Measurements from ENCODE around the gene NEXN.
"Not testable (repeated sequence)": the region's sequence is repeated elsewhere in the genome, so short reads cannot be mapped to it uniquely, and the experiment has no call there.

The NEXN gene

DNA sequence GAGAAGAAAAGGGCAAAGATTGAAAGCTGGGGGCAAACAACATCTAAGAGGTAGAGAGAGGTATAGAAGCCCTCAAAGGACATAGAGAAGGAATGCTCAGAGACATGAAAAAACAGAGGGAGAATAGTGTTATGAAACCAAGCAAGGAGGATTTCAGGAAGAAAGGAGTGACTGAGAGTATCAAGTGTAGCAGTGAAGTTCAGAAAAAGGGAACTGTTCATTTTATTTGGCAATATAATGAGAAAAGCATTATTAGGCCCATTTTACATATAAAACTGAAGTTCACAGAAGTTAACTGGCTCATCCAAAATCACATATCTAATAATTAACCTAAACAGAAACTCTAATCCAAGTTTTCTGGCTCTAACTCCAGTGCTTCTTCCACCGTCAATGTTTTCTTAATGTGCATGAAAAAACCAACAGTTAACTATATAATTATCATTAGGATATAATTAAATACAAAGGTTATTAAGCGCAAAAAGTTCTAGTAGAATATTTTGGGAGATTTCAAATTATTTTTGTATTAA lies 17.7 kb downstream of the NEXN start:
- no peak for DNase-seq (ENCODE audit: low spot score)

- DNase-seq (ENCODE audit: low spot score), result no peak
These were observed 18.2 kb downstream of the NEXN start for GRCh38 chr1:77906624-77907023.

GRCh38 chr1:77910116-77910515 lies 21.7 kb downstream of the NEXN start:
- no peak for DNase-seq (ENCODE audit: low spot score)

GRCh38 chr1:77918918-77919317 lies 30.5 kb downstream of the NEXN start:
- not testable (repeated sequence) for DNase-seq (ENCODE audit: low spot score)

- DNase-seq (ENCODE audit: low spot score), result no peak
These were observed 37.1 kb downstream of the NEXN start for GRCh38 chr1:77925518-77925917.

DNA sequence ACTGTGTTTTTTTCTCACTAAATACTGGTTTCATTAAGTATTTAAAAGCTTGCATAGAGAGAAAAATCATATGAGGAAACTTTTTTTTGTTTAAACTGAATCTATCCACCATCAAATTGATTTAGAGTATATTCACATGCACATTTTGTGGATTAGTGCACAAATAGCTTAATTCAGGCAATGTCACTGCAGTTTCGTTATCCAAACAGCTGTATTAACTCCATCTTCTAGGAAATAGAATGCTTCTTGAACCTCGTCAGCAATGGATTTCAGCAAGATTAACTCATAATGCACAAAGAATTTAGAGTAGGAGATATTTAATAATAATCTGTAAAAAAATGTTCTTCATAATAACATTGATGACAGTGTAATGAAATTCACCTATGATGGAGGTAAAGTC lies 37.5 kb downstream of the NEXN start:
- no peak for DNase-seq (ENCODE audit: low spot score)

DNA sequence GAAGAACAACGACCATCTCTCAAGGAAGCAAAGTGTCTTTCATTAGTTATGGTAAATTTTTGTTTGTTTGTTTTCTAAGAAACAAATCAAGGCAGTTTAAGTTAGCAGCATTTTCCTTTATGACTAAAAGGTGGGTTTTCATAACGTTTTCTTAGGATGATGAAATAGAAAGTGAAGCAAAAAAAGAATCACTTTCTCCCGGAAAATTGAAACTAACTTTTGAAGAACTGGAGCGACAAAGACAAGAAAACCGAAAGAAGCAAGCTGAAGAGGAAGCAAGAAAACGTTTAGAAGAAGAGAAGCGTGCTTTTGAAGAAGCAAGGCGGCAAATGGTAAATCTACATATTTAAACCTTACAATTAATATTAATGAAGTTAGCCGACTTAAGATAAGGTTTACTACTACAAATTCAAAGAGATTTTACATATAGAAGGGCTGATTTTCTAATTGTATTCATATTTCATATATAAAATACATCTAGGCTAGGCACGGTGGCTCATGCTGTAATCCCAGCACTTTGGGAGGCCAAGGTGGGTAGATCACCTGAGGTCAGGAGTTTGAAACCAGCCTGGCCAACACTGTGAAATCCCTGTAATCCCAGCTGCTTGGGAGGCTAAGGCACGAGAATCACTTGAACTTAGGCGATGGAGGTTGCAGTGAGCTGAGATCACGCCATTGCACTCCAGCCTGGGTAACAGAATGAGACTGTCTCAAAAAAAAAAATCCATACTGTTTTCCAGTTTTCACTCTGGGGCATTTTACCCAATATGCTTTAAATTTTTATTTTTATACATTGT lies 38.3 kb downstream of the NEXN start:
- no peak for DNase-seq (ENCODE audit: low spot score)

DNA sequence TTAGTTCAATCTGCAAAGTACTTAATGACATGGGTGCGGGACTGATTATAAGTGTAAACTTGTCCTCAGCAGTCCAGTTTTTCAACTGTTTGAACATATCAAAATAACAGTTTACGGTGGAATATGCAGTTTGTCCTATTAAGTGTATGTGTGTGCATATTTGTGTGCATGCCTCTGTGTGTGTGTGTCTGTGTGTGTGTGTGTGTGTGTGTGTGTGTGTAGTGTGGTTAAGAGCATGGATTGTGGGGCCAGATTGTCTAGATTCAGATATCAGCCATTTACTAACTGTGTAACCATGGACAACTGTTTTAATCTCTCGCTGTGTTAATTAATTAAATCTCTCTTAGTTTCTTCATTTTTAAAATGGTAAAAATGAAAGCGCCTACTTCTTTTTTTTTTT lies 39.0 kb downstream of the NEXN start:
- DNase-seq (ENCODE audit: low spot score), result no peak

DNA sequence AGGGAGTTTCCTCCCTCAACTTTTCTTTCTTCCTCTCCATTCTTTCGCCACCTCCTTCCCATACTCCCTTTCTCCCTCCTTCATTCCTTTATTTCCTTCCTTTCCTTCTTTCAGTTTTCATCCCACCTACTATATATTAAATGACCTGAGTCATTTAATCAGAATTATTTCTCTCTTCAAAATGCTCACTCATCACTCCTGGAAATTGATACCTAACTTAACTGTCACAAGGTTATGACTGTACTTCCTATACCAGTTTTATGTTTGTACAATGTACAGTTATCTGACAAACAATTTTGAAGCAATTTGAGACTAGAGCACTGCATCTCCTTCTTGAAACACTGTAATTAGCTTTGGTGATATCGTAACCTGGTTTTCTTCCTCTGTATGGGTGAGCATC lies 41.4 kb downstream of the NEXN start:
- no peak for DNase-seq (ENCODE audit: low spot score)

- no peak for DNase-seq (ENCODE audit: low spot score)
These were observed 50.2 kb downstream of the NEXN start for GRCh38 chr1:77938651-77939050.

DNA sequence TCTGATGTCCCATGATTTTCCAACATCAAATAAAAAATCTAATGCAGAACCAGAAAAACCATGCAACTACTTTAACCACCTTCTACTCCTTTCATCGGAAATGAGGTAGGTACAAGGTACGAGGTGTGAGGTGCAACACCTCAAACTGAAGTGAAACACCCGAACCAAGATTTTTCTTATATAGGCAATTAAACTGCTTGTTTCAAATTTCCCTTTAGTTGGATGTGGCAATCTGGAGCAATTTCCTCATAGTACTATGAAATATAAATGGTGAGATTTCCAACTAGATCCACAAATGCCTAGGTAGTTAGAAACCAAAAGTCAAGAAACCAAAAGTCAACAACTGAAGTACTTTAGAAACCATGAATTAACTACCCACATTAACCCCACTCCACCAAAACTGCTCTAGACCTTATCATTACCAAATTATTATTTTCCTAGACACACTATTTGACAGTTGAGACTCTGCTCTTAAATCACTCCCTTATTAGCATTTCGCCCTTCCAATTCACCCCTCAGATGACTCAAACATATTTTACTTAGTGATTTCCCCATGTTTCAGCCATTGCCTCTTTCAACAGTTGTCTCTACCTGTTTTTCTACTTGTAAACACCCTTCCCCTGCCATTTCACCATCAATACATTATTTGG lies 52.6 kb downstream of the NEXN start:
- no peak for DNase-seq (ENCODE audit: low spot score)

DNA sequence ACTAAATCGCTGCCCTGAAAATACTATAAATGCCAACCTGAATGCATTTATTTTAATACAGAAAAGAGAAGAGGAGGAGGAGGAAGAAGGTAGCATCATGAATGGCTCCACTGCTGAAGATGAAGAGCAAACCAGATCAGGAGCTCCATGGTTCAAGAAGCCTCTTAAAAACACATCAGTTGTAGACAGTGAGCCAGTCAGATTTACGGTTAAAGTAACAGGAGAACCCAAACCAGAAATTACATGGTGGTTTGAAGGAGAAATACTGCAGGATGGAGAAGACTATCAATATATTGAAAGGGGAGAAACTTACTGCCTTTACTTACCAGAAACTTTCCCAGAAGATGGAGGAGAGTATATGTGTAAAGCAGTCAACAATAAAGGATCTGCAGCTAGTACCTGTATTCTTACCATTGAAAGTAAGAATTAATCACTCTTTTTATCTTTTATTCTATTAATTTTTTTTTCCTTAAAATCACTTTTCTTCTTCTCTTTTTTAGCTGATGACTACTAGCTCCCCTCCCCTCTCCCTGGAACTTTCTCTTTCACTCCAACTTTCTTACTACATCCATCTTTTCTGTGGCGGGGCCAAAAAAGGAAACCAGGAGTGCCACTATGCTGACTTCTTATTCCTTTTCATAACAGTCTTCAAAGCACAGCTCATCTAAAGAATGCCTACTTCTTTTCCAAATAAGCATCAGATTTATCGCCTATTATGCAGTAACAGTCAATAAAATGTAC lies 54.1 kb downstream of the NEXN start:
- DNase-seq (ENCODE audit: low spot score), result no peak

DNA sequence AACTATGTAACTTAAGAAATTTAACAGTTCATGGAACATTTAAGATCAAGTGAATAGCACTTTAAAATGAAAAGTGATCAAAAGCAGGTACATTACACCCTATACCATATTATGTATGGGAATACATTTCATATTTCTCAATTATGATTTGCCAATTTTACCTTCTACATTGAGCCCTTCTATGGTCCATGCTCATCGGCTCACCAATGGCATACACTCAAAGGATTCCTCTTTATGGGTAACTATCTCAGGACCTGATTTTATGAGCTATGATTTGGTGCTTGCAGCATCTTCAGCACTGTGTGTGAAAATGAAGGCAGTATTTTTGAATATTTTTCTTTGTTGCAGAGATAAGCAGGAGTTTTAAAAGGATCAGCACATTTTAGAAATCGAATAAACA lies 56.9 kb downstream of the NEXN start:
- no peak for DNase-seq (ENCODE audit: low spot score)

DNA sequence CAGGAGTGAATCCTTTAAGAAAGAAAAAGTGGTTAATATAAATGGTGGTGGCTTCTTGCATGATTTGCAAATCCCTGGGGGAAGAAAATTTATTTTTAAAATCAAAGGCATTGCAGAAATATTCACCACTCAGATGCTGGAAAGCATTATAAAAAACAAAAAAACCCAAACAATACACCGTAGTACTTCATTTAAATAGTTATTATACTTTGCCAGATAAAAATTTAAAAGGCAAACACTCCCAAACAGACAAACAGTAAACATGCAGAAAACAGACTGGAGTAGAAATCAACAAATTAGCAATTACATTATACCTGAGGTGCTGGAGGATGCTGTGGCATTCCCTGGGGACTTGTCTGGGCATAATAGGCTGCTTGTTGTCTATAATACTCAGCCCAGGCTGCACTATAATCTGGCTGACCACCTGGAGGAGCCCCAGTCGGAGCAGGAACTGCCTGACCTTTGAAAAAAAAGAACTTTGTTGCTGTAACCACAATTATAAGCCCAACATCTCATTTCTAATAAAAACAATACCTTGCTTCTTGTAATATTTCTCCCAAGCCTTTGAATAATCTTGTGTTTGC lies 60.5 kb downstream of the NEXN start:
- peak; percentile 19 for DNase-seq (ENCODE audit: low spot score)

DNA sequence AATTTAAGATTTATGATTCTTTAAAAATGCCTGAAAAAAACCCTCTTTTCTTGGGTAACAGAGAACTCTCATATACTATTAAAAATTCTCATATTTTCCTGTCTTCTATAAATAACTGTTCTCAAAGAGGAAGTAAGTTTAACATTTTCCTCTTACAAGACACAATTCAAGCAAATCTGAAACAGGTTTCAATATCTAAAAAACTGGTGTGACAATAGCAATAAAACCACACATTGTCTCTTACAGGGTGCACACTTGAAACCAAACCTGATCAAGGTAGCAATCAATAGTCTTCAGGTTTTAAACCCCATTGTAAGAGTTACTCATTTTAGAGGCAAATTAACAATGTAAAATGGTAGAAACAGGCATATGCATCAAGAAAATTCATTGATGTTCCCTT lies 62.4 kb downstream of the NEXN start:
- DNase-seq (ENCODE audit: low spot score), result no peak

- no peak for DNase-seq (ENCODE audit: low spot score)
These were observed 62.9 kb downstream of the NEXN start for GRCh38 chr1:77951328-77951727.

- no peak for DNase-seq (ENCODE audit: low spot score)
These were observed 65.5 kb downstream of the NEXN start for GRCh38 chr1:77953907-77954306.

- DNase-seq (ENCODE audit: low spot score), result no peak
These were observed 66.1 kb downstream of the NEXN start for GRCh38 chr1:77954521-77954920.

DNA sequence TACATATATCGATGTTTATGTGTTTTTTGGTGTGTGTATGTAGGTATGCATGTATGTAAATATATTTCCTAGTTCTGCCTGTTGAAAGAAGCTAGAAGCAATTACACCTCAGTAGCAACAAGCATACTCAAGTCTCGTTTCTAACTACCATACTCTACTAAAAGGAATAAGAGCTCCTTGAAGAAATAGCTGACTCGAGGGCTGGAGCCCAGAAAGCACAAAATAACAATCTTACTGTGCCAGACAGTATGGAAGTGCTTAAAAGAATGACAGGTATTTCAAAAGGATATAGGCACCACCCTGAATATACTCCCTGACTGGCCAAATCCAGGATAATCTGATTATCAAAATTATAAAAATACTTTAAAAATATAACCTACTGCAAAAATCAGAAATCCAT lies 67.3 kb downstream of the NEXN start:
- no peak for DNase-seq (ENCODE audit: low spot score)

- DNase-seq (ENCODE audit: low spot score), result no peak
These were observed 68.0 kb downstream of the NEXN start for GRCh38 chr1:77956464-77956863.

DNA sequence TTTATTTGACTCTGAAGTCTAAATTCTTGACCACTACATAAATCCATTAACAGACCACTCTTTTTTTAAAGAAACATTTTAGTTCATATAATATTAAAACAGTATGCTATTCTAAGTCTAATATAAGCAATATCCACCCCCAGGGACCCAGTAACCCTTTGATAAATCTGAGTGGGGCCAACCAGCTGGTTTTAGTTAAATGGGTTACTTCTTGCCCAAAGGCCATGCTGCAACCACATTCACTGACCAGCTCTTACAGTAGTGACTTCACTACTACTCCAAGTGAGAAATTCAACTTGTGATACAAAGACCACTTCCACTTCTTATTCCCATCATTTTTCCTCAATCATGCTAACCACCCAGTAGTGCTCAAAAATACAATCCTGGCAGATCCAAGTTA lies 70.0 kb downstream of the NEXN start:
- DNase-seq (ENCODE audit: low spot score), result no peak

- DNase-seq (ENCODE audit: low spot score), result no peak
These were observed 70.4 kb downstream of the NEXN start for GRCh38 chr1:77958850-77959249.

- no peak for DNase-seq (ENCODE audit: low spot score)
These were observed 73.0 kb downstream of the NEXN start for GRCh38 chr1:77961392-77961791.

All from iPS-NIHi11 (cell line).